ENCODE measurements around the gene GALNT2. TPM values are rescaled to one million over a fixed set of nuclear protein-coding genes. Genes with fewer than 3 reads are reported as not detected.

The GALNT2 gene
- total RNA-seq, 1 donor from 2014 or later: 129 TPM

- no peak overlapping the region for H3K4me3 ChIP-seq
- peaks cover 0 to 4% of the 10 kb centered on the region in 2 donors for H3K36me3 ChIP-seq
- H3K4me1 ChIP-seq: peaks cover 13 to 43% of the 10 kb centered on the region in 2 donors
- no peak for DNase-seq (ENCODE audit: low spot score in 2 of 2)
- H3K9me3 ChIP-seq: no peaks in the 10 kb centered on the region
- peak overlapping the region; percentile 58 to 95 for H3K27ac ChIP-seq
- intact Hi-C loops (cut with DNase I): loop anchor here (1.0 kb wide), 1 partner anchor 13 kb away; no protein-coding TSS in a partner anchor
- TF ChIP-seq, protein P1, sequence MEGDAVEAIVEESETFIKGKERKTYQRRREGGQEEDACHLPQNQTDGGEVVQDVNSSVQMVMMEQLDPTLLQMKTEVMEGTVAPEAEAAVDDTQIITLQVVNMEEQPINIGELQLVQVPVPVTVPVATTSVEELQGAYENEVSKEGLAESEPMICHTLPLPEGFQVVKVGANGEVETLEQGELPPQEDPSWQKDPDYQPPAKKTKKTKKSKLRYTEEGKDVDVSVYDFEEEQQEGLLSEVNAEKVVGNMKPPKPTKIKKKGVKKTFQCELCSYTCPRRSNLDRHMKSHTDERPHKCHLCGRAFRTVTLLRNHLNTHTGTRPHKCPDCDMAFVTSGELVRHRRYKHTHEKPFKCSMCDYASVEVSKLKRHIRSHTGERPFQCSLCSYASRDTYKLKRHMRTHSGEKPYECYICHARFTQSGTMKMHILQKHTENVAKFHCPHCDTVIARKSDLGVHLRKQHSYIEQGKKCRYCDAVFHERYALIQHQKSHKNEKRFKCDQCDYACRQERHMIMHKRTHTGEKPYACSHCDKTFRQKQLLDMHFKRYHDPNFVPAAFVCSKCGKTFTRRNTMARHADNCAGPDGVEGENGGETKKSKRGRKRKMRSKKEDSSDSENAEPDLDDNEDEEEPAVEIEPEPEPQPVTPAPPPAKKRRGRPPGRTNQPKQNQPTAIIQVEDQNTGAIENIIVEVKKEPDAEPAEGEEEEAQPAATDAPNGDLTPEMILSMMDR (IDR thresholded peaks at IDR 0.05): no peak
- H3K27me3 ChIP-seq: no peaks in the 10 kb centered on the region
Measured at GRCh38 chr1:230091473-230092231, 24.6 kb downstream of the GALNT2 start.

DNA sequence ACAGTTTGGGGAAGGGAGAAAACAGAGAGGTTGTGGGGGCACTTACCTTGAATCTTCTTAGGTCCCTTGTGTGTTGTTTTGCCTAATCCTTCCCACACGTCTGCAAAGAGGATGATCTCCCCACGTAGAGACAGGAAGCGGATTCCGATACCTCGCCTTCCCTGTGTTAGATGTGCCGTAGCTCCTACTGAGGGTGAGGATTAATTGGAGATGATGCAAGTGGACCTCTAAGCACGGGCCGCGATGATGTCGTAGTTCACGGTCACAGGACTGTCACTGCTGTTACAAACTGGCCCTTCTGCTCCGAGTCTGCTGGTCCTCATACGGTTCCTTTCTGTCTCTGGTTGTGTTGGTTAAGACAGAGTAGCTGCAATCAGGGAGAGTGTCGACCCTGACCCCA, 27.7 kb downstream of the GALNT2 start:
- peak overlapping the region in 1 of 2 donors; percentile 14 for H3K27ac ChIP-seq

DNA sequence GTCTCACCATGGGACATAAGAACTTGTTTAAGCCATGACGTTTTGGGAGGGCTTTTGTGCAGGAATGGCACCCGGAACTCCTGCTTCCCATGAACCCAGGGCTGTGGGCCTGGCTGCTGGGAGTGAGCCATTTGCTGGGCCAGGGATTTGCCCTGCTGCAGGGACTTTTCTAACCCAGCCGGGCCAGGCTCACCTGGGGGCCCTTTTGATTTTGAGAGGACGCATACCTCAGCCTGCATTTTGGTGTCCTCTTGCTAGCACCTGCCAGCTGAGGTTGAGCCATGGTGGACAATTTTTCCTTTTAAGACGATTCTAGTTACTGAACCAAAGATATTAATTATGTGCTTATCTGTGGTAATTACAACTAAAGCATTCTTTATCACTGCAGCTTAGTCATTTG, 28.9 kb downstream of the GALNT2 start:
- H3K4me3 ChIP-seq: no peak overlapping the region
- H3K27ac ChIP-seq: no peak overlapping the region
- intact Hi-C loops (cut with DNase I): no loop called here
- H3K4me1 ChIP-seq: peaks cover 3 to 13% of the 10 kb centered on the region in 2 donors
- no peak for DNase-seq (ENCODE audit: low spot score in 2 of 2)
- TF ChIP-seq, protein P1 (IDR thresholded peaks at IDR 0.05): no peak
- H3K9me3 ChIP-seq: no peaks in the 10 kb centered on the region
- peaks cover 0 to 4% of the 10 kb centered on the region in 2 donors for H3K36me3 ChIP-seq
- no peaks in the 10 kb centered on the region for H3K27me3 ChIP-seq

More for the DNA sequence above, 27.7 kb downstream of the GALNT2 start:
- intact Hi-C loops (cut with DNase I): no loop called here
- peaks cover 0 to 4% of the 10 kb centered on the region in 2 donors for H3K36me3 ChIP-seq
- no peak for DNase-seq (ENCODE audit: low spot score in 2 of 2)
- H3K9me3 ChIP-seq: no peaks in the 10 kb centered on the region
- H3K4me3 ChIP-seq: no peak overlapping the region
- H3K27me3 ChIP-seq: no peaks in the 10 kb centered on the region
- TF ChIP-seq, protein P1 (IDR thresholded peaks at IDR 0.05): no peak
- H3K4me1 ChIP-seq: peaks cover 3 to 24% of the 10 kb centered on the region in 2 donors

DNA sequence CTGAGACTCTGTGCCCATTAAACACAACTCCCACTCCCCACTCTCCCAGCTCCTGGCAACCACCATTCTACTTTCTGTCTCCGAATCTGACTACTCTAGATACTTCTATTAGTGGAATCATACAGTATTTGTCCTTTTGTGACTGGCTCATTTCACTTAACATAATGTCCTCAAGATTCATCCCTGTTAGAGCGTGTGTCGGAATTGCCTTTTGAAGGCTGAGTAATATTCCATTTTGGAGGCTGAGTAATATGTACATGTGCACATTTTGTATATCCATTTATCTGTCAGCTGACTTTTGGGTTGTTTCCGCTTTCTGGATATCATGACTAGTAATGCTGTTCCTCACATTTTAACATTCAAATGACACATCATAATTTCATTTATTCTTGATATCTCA, 30.3 kb downstream of the GALNT2 start:
- H3K27me3 ChIP-seq: no peaks in the 10 kb centered on the region
- intact Hi-C loops (cut with DNase I): no loop called here
- H3K9me3 ChIP-seq: no peaks in the 10 kb centered on the region
- no peak overlapping the region for H3K4me3 ChIP-seq
- TF ChIP-seq, protein P1 (IDR thresholded peaks at IDR 0.05): no peak
- no peak overlapping the region for H3K27ac ChIP-seq
- DNase-seq (ENCODE audit: low spot score in 2 of 2): no peak
- peaks cover 0 to 3% of the 10 kb centered on the region in 2 donors for H3K36me3 ChIP-seq
- H3K4me1 ChIP-seq: peaks cover 0 to 16% of the 10 kb centered on the region in 2 donors

DNA sequence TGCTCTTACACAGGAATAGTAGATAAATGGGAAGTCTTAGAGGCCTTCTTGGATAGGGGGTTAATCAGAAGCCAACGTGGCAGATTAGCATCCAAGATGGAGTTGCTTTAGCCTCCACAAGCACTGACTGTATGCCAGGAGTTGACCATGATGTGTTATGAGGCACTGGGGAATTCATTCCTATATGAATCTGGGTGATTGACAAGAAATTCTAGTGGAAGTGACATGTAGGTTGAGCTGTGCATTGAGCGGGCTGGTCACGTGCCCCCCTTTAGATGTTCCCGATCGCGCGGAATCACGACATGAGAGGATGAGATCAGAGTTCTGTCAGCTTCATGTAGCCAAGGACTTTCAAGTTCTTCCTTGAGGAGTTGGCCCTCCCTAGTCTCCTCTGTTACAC, 31.7 kb downstream of the GALNT2 start:
- TF ChIP-seq, protein P1 (IDR thresholded peaks at IDR 0.05): no peak
- Histone ChIP-seq H3K36me3 (no peaks in the 10 kb centered on the region), H3K27ac (no peak overlapping the region), H3K27me3 (no peaks in the 10 kb centered on the region), H3K9me3 (no peaks in the 10 kb centered on the region), H3K4me3 (no peak overlapping the region), H3K4me1 (peaks cover under 1 to 27% of the 10 kb centered on the region in 2 donors)
- intact Hi-C loops (cut with DNase I): no loop called here
- DNase-seq (ENCODE audit: low spot score in 2 of 2): no peak
